ENCODE data around the gene IQCK.

The IQCK gene

GRCh38 chr16:19698480-19699465, 19.3 kb upstream of the IQCK start:
- in situ Hi-C loops (cut with MboI; ENCODE audit: low sequenced_read_pairs), result no loop called here

GRCh38 chr16:19699472-19699871, 18.6 kb upstream of the IQCK start:
- in situ Hi-C loops (cut with MboI; ENCODE audit: low sequenced_read_pairs), result no loop called here

DNA sequence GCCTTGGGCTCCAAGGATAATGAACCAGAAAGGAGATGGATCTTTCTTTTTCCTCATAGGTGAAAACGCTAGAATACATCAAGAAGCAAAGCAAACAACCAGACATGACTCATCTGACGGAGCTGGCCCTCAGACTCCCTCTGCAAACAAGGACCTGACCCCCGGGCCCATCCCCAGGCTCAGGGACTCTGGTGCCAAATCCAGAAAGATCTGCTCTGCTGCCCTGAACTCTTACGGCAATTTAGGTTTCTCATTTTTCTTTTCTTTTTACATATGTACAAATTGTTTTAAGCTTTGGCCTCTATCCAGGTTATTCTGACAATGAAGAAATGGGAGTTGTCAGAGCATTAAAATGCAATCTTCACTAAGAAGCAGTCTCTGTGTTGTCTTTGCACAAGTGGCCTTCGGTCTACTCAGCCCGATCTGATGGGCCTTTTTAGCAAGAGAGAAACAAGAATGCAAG, 17.7 kb upstream of the IQCK start:
- in situ Hi-C loops (cut with MboI; ENCODE audit: low sequenced_read_pairs), result no loop called here

- in situ Hi-C loops (cut with MboI; ENCODE audit: low sequenced_read_pairs), result no loop called here
Measured at GRCh38 chr16:19701091-19701490, 17.0 kb upstream of the IQCK start.

DNA sequence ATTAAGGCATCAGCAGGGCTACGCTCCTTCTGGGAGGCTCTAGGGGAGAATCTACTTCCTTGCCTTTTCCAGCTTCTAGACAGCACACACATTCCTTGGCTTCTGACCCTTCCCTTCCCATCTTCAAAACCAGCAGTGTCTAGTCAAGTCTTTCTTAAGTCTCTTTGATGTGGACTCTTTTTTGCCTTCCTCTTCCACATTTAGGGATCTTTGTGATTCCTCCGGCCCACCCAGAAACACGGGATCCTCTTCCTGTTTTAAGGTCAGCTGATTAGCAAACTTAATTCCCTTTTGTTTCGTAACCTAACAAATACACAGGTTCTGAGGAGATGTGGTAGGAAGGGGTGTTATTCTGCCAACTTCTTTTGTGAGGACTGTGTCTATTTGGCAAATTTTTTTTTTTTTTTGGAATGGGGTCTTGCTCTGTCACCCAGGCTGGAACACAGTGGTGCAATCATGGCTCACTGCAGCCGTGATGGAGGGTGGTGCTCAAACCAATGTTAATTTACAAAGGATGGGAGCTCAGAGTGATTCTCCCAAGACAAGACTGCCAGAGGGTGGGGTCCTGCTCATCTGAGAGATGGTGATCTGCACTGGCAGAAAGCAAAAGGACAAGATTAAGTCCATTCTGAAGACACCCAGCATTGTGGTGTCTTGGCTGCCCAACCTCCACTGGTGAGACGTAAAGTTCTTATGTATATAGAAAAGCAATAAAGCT, 14.7 kb upstream of the IQCK start:
- in situ Hi-C loops (cut with MboI; ENCODE audit: low sequenced_read_pairs), result no loop called here

GRCh38 chr16:19704321-19705145, 13.5 kb upstream of the IQCK start:
- in situ Hi-C loops (cut with MboI; ENCODE audit: low sequenced_read_pairs), result no loop called here

DNA sequence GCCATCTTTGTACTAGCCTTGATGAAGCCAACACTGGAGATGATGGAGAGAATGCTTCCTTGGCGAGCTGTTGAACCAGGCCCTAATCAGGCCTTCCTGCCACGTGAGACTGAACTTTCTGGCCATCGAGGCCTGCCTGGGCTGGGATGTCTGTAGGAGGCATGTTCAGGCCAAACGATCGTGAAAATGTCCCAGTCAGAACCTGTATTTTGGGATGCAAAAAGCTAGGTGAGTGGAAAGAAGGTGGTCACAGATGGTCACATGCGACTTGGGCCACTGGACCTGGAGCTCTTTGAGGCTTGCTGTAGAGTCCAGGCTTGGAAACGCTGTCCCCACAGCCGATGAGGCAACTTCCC, 12.9 kb upstream of the IQCK start:
- in situ Hi-C loops (cut with MboI; ENCODE audit: low sequenced_read_pairs), result no loop called here

DNA sequence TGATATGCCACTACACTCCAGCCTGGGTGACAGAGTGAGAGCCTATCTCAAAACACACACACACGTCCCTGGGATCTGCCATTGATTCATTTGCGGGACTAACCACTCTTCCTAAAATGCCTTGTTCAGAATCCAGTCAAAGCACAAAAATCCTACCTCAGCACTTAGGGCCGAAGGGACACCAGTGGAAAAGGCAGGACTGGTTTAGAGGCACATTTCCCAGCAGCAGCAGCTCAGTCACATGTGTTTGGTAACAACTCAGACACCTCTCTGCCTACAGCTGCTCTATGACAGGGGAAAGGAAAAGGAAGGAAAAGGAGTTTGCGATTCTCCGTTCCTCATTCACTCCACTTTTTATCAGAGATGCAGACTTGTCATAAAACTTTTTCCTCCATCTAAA, 12.2 kb upstream of the IQCK start:
- in situ Hi-C loops (cut with MboI; ENCODE audit: low sequenced_read_pairs), result no loop called here

DNA sequence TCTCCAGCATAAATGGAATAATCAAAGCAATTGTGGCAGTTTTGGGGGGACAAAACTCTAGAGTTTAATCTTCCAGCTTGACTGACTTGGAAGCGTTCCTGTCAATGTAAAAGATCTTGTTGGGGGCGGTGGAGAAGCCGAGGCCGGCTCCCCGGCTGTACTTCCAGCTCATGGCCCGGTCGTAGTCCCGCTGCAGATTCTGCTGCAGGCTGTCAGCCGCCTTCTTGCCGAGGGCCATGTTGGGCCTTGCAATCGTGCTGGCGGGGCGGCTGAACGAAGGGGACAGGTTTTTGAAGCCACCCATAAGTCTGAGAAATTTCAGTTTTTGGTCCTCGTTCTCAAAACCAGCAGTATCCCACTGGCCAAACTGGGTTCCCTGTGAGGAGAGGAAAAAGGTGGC, 11.2 kb upstream of the IQCK start:
- in situ Hi-C loops (cut with MboI; ENCODE audit: low sequenced_read_pairs), result no loop called here

GRCh38 chr16:19707569-19708295, 10.3 kb upstream of the IQCK start:
- in situ Hi-C loops (cut with MboI; ENCODE audit: low sequenced_read_pairs), result no loop called here

DNA sequence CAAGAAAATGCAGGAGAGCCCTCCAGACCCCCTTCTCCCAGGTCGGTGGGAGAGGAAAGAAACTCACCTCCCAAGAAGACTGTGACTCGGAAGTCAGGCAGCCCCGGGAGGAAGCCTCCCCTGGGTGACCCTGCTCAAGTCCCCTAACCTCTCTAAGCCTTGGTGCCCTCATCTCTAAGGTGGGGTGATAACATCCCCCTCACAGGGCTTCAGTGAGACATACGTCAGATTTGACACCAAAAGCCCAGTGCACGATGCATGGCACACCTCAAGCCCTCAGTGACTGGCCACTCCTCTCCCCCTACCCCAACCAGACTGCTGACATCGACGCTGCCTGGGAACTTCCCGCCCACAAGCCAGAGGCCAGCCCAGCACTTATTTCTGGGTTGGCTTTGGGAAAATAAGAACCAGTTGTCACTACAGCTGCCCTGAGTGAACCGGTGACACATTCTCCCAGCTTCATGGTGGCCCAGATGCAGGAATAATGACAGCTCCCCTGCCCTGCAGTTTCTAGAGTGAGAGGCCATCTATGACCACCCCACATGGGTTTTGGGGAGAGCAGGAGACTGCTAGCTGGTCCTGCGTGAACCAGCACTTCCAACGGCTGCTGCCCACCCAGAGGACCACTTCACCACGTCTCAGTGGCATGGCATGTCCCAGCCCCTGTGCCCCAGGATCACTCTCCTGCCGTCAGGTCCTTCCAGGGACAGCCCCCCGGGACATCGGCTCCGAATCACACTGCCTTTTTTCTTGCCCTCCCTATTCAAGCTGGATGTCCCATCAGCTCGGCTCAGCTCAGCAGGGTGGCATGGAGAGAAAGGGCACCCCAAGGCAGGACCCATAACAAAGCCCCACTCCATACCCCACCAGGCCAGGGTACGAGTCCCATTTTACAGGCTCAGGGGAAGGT, 9.5 kb upstream of the IQCK start:
- in situ Hi-C loops (cut with MboI; ENCODE audit: low sequenced_read_pairs), result no loop called here

DNA sequence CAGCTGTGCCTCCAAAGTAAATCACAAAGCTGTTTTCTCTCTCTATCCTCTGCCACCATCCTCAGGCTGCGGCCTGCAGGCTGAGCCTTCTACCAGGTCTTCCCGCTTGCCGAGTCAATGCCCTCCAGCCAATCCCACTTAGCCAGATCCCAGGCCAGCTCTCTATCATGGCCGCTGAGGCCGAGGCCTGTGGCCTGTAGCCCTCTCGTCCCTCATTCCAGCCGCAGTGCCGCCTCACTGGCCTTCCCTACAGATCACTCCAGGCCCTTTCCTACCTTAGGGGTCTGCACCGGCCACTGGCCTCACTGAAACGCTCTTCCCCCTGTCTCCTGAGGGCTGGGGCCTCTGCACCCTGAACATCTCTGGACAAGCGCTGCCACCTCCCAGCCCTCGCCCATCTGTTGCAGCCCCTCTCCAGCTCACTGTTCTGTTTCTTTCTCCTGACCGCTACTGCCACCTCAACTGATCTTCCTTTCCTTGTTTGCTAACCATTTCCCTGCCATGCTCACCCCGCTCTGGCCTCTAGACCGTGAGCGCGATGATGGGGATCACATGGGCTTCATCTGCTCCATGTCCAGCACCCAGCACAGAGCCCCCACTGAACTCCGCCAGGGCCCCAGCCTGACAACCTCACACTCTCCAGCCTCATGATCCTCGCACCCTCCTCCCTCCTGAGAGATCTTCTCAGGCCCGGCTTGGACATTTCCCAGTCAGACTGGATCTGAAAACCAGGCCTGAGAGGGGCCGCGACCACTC, 8.5 kb upstream of the IQCK start:
- in situ Hi-C loops (cut with MboI; ENCODE audit: low sequenced_read_pairs), result no loop called here

GRCh38 chr16:19710191-19710908, 7.7 kb upstream of the IQCK start:
- in situ Hi-C loops (cut with MboI; ENCODE audit: low sequenced_read_pairs), result no loop called here

GRCh38 chr16:19710991-19711545, 7.0 kb upstream of the IQCK start:
- in situ Hi-C loops (cut with MboI; ENCODE audit: low sequenced_read_pairs), result no loop called here

- in situ Hi-C loops (cut with MboI; ENCODE audit: low sequenced_read_pairs), result no loop called here
Measured at GRCh38 chr16:19711643-19712042, 6.4 kb upstream of the IQCK start.

GRCh38 chr16:19712418-19713058, 5.5 kb upstream of the IQCK start:
- in situ Hi-C loops (cut with MboI; ENCODE audit: low sequenced_read_pairs), result no loop called here

GRCh38 chr16:19713697-19714096, 4.4 kb upstream of the IQCK start:
- in situ Hi-C loops (cut with MboI; ENCODE audit: low sequenced_read_pairs), result no loop called here

All from HL-60/S4 (cell line).